Neural cell (in vitro differentiated cells): ENCODE data around the gene FBXO42.

Source experiments
- CTCF ChIP-seq: fragments of 450-650 bp; IDR thresholded peaks from 2 replicates; pipeline ENCODE4 v1.5.1; 2014; ENCODE audit warnings: antibody characterized with exemption, mild to moderate bottlenecking, moderate library complexity; ENCODE audit not compliant: poor library complexity, severe bottlenecking
- EP300 ChIP-seq: fragments of 450-650 bp; conservative IDR thresholded peaks from 2 replicates; pipeline ENCODE4 v1.6.1; 2014; ENCODE audit warnings: antibody characterized with exemption, mild to moderate bottlenecking, moderate library complexity; ENCODE audit not compliant: poor library complexity, severe bottlenecking
- EZH2 ChIP-seq: fragments of 200-600, 300-800 bp; shearing (Covaris generic), sonication (generic); IDR thresholded peaks from 2 replicates; pipeline ENCODE4 v1.6.1; 2014; ENCODE audit warnings: antibody characterized with exemption, low read length, borderline replicate concordance, mild to moderate bottlenecking; ENCODE audit not compliant: insufficient read depth, poor library complexity, severe bottlenecking
- MXI1 ChIP-seq: fragments of 450-650 bp; conservative IDR thresholded peaks from 2 replicates; pipeline ENCODE4 v1.6.1; 2014; ENCODE audit warnings: antibody characterized with exemption, mild to moderate bottlenecking; ENCODE audit not compliant: poor library complexity, severe bottlenecking
- POLR2AphosphoS5 ChIP-seq: IDR thresholded peaks from 2 replicates; pipeline ENCODE4 v1.6.1; 2012
- RAD21 ChIP-seq: fragments of 450-650 bp; conservative IDR thresholded peaks from 2 replicates; pipeline ENCODE4 v1.6.1; 2014; ENCODE audit warnings: antibody characterized with exemption, mild to moderate bottlenecking, moderate library complexity
- REST ChIP-seq: IDR thresholded peaks from 2 replicates; pipeline ENCODE4 v1.6.1; 2012; ENCODE audit warnings: borderline replicate concordance
- SMC3 ChIP-seq: fragments of 450-650 bp; conservative IDR thresholded peaks from 2 replicates; pipeline ENCODE4 v1.6.1; 2014; ENCODE audit warnings: antibody characterized with exemption, mild to moderate bottlenecking, moderate library complexity; ENCODE audit not compliant: poor library complexity
- TAF1 ChIP-seq: IDR thresholded peaks from 2 replicates; pipeline ENCODE4 v1.6.1; 2012; ENCODE audit warnings: low read depth

- no peak for TF ChIP-seq CTCF
- no peak for TF ChIP-seq POLR2AphosphoS5
- no peak for TF ChIP-seq TAF1
- TF ChIP-seq MXI1, result no peak
- TF ChIP-seq EP300, result no peak
- TF ChIP-seq EZH2, result no peak
- TF ChIP-seq REST, result no peak
- no peak for TF ChIP-seq RAD21
- no peak for TF ChIP-seq SMC3
Observed at GRCh38 chr1:16387201-16388188, 35.2 kb upstream of the FBXO42 start.
